GM21786 (cell line): ENCODE data around the gene KRTAP5-5.

Experiments
- ATAC-seq: cut with Tn5 transposase; IDR thresholded peaks from one replicate; pipeline ENCODE4 v1.9.1; 2021; ENCODE audit not compliant: unreplicated experiment

KRTAP5-5 gene

GRCh38 chr11:1674173-1675131 lies 44.9 kb downstream of the KRTAP5-5 start:
- no peak for ATAC-seq

- no peak for ATAC-seq
Measured at GRCh38 chr11:1675536-1676228, 46.1 kb downstream of the KRTAP5-5 start.

- no peak for ATAC-seq
Measured at GRCh38 chr11:1676229-1676740, 46.7 kb downstream of the KRTAP5-5 start.

- no peak for ATAC-seq
Measured at GRCh38 chr11:1679881-1680280, 50.3 kb downstream of the KRTAP5-5 start.
